Type B pancreatic cell (in vitro differentiated cells): Measurements from ENCODE around the gene SP4. TPM values are rescaled to one million over a fixed set of nuclear protein-coding genes. Genes with fewer than 3 reads are reported as not detected.

ENCODE experiments used
- DNase-seq: peaks from one replicate; pipeline ENCODE4 v3.0.0; 2021; ENCODE audit warnings: mixed read lengths; ENCODE audit not compliant: unreplicated experiment; ENCODE audit errors: extremely low spot score
- H3K27ac Mint-ChIP-seq: 2 replicates; pipeline ENCODE4 v1.8.0; 2021; ENCODE audit warnings: mild to moderate bottlenecking, mixed read lengths
- H3K27me3 Mint-ChIP-seq: 2 replicates; pipeline ENCODE4 v1.8.0; 2021; ENCODE audit warnings: mixed read lengths
- H3K36me3 Mint-ChIP-seq: 2 replicates; pipeline ENCODE4 v1.8.0; 2021; ENCODE audit warnings: mixed read lengths
- H3K4me1 Mint-ChIP-seq: one replicate; pipeline ENCODE4 v1.8.0; 2021; ENCODE audit warnings: mixed read lengths; ENCODE audit not compliant: unreplicated experiment
- H3K4me3 Mint-ChIP-seq: 2 replicates; pipeline ENCODE4 v1.8.0; 2021; ENCODE audit warnings: mild to moderate bottlenecking, mixed read lengths
- H3K9me3 Mint-ChIP-seq: 2 replicates; pipeline ENCODE4 v1.8.0; 2021; ENCODE audit warnings: mixed read lengths
- total RNA-seq: library from RNA; stranded (reverse); gene quantifications from 2 replicates; pipeline ENCODE4 v1.2.1, GENCODE V29; 2021; ENCODE audit warnings: low replicate concordance
- TF ChIP-seq, protein P1 (sequence below): fragments of 200-600 bp; sonication (generic); conservative IDR thresholded peaks from 2 replicates; pipeline ENCODE4 v1.5.0; 2021; ENCODE audit warnings: antibody characterized with exemption, mild to moderate bottlenecking

Gene SP4
- total RNA-seq, 1 donor from 2014 or later, result 12.4 TPM

DNA sequence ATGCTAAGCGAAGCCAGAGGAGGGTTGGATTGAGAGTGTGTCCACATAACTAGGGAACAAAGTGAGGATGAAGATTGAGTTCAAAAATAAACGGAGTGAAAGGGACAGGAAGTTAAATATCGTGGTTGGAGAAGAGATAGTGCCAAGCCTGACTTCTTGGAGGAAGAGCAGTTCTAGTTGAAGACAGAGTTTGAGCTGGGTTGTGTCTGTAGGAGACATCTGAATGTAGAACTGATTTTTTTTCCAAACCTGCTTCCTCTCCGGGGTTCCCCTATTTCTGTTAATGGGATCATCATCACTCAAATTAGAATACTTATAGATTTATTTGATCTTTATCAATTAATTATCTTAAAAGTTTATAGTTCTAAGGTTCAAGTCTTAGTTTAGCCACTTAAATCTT is 35.6 kb downstream of the SP4 start:
- Mint-ChIP-seq H3K36me3 (peaks cover 17% of the 10 kb centered on the region), H3K27me3 (no peaks in the 10 kb centered on the region), H3K4me3 (no peak overlapping the region), H3K9me3 (peaks cover 6% of the 10 kb centered on the region), H3K4me1 (no peaks in the 10 kb centered on the region), H3K27ac (no peak overlapping the region)
- no peak for DNase-seq
- TF ChIP-seq, protein P1, sequence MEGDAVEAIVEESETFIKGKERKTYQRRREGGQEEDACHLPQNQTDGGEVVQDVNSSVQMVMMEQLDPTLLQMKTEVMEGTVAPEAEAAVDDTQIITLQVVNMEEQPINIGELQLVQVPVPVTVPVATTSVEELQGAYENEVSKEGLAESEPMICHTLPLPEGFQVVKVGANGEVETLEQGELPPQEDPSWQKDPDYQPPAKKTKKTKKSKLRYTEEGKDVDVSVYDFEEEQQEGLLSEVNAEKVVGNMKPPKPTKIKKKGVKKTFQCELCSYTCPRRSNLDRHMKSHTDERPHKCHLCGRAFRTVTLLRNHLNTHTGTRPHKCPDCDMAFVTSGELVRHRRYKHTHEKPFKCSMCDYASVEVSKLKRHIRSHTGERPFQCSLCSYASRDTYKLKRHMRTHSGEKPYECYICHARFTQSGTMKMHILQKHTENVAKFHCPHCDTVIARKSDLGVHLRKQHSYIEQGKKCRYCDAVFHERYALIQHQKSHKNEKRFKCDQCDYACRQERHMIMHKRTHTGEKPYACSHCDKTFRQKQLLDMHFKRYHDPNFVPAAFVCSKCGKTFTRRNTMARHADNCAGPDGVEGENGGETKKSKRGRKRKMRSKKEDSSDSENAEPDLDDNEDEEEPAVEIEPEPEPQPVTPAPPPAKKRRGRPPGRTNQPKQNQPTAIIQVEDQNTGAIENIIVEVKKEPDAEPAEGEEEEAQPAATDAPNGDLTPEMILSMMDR, result no peak

DNA sequence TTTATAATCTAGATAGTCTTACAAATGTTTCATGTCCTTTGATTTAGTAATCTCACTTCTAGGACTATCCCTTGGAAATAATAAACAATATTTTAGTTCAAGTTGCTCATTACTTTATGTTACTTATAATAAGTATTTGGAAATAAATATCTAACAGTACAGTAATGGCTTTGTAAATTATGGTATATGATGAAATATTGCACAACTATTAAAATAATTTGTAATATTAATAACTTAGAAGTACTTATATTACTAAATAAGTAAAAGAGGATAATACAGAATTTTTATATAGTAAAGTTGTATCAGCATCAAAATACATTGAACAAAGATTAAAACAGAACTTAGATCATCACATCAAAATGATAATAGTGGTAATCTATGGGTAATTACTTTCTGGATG is 41.1 kb downstream of the SP4 start:
- Mint-ChIP-seq H3K27me3 (no peaks in the 10 kb centered on the region), H3K4me3 (no peak overlapping the region), H3K36me3 (peaks cover 8% of the 10 kb centered on the region), H3K9me3 (peaks cover 5% of the 10 kb centered on the region), H3K27ac (no peak overlapping the region), H3K4me1 (no peaks in the 10 kb centered on the region)
- TF ChIP-seq, protein P1, result no peak
- no peak for DNase-seq

DNA sequence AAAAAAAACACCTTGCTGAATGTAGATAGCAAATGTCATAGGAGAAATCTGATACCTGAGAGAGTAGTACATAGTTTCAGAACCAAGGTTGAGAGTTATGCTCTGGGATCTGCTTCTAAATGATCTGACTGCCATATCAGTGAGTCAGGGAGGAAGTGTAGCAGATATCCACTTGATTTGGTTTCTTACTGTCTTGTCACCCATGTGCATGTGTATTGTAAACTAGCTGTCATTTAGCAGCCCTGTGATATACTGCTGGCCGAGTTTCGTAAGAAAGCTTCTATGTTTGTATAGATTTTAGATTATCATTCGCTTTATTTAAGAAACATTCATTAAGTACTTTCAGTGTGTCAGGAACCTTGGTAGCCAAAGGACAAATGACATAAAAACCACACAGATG is 42.0 kb downstream of the SP4 start:
- Mint-ChIP-seq H3K36me3 (peaks cover 8% of the 10 kb centered on the region), H3K9me3 (peaks cover 5% of the 10 kb centered on the region), H3K4me3 (no peak overlapping the region), H3K27ac (no peak overlapping the region), H3K4me1 (no peaks in the 10 kb centered on the region), H3K27me3 (no peaks in the 10 kb centered on the region)
- DNase-seq, result no peak
- TF ChIP-seq, protein P1, result no peak

DNA sequence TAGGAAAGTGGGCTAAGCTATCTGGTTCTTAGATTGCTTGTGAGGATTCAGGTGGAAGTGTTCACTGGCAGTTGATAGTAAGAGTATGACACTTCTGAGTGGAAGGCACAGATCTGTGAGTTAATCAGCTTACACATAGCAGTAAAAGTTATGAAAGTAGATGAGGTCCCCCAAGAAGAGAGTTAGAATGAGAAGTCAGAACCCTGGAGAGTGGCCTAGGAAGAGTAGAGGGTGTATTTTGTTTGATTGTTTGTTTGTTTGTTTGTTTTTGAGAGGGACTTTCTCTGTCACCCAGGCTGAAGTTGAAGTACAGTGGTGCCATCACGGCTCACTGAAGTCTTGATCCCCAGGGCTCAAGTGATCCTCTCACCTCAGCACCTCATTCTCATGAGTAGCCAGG is 44.1 kb downstream of the SP4 start:
- Mint-ChIP-seq H3K36me3 (peaks cover 8% of the 10 kb centered on the region), H3K27ac (no peak overlapping the region), H3K27me3 (no peaks in the 10 kb centered on the region), H3K4me1 (no peaks in the 10 kb centered on the region), H3K4me3 (no peak overlapping the region), H3K9me3 (peaks cover 5% of the 10 kb centered on the region)
- DNase-seq, result no peak
- TF ChIP-seq, protein P1, result no peak

DNA sequence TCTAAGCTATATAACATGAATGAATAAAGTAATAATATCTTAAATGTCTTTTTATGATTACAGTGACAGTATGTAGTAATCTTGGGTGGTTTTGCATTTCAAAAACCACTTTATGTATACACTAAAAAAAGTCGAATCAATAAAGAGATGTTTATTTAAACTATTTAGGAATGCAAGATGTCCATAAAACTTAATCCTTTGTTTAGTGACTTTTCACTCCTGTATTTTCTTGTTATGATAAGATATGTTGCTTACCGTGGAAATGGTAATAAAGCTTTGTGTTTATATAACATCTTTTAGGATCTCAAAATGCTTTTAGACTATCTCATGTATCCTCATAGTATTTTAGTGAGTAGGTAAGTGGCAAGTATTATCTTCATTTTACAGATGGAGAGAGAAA is 48.5 kb downstream of the SP4 start:
- H3K27me3 Mint-ChIP-seq, result no peaks in the 10 kb centered on the region
- H3K4me1 Mint-ChIP-seq, result no peaks in the 10 kb centered on the region
- H3K27ac Mint-ChIP-seq, result no peak overlapping the region
- peaks cover 15% of the 10 kb centered on the region for H3K36me3 Mint-ChIP-seq
- no peak for DNase-seq
- H3K4me3 Mint-ChIP-seq, result no peak overlapping the region
- H3K9me3 Mint-ChIP-seq, result peaks cover 5% of the 10 kb centered on the region
- TF ChIP-seq, protein P1, result no peak

DNA sequence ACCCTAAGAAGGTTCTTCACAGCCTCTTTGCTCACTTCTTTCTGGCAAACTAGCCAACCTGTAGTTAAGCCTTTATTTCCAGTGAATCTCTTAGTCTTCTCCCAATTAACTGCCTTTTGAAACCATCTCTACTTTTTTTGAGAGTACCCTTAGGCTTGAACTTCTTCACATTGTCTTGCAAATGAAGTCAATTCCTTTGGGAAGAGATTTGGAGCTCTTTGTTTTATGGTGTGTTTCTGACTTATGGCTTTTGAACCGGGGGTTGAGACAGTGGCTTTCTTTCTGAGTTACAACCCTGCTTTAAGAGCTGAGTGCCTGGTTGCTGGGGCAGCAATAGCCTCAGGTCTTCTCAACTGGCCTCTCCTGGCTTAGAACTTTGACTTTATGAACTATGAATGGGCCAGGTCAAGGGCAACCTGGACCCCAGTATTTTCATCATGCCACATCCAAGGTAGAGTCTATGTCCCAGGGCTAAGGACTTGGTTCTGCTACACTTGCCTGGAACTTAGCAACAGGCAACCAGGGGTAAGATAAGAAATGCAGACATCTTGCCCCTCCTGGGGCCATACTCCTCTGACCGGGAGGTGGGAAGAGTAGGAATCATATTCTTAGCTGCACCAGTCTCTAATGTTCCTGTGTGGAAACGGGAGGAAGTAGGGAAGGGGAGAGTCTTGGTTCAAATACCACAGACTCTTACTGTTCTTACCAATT is 53.0 kb downstream of the SP4 start:
- TF ChIP-seq, protein P1, result no peak
- no peak overlapping the region for H3K27ac Mint-ChIP-seq
- no peaks in the 10 kb centered on the region for H3K9me3 Mint-ChIP-seq
- H3K27me3 Mint-ChIP-seq, result no peaks in the 10 kb centered on the region
- no peak for DNase-seq
- H3K4me1 Mint-ChIP-seq, result no peaks in the 10 kb centered on the region
- peaks cover 14% of the 10 kb centered on the region for H3K36me3 Mint-ChIP-seq
- no peak overlapping the region for H3K4me3 Mint-ChIP-seq
